K562 (cell line): Measurements from ENCODE around the gene CACNG8. TPM values are rescaled to one million over a fixed set of nuclear protein-coding genes. Genes with fewer than 3 reads are reported as not detected.

Experiments used
- CHAMP1 ChIP-seq: fragments of 450-650 bp; IDR thresholded peaks from 2 replicates; pipeline ENCODE4 v1.6.1; 2016; ENCODE audit warnings: mild to moderate bottlenecking
- EHMT2 ChIP-seq: fragments of 450-650 bp; IDR thresholded peaks from 2 replicates; pipeline ENCODE4 v1.6.1; 2018; ENCODE audit warnings: antibody characterized with exemption
- MXD1 ChIP-seq: fragments of 250-450 bp; sonication (Bioruptor Pico); IDR thresholded peaks from 2 replicates; pipeline ENCODE4 v1.8.0; 2021; ENCODE audit warnings: borderline replicate concordance, mild to moderate bottlenecking, moderate library complexity; ENCODE audit not compliant: poor library complexity, severe bottlenecking
- SMARCA5 ChIP-seq: fragments of 450-650 bp; IDR thresholded peaks from 2 replicates; pipeline ENCODE4 v1.6.1; 2016
- polyA plus RNA-seq, 8 experiments: library from polyadenylated mRNA; depleted of rRNA in 4 of 8; stranded (reverse) in 5 of 8; unstranded in 3 of 8; fragments of >200 nt; fragmentation: Nextera tagmentation in 2 of 8; fragmentation: Illumina TruSeq in 1 of 8; extraction: Ambion mirVana in 2 of 8; extraction: Trizol in 1 of 8; gene quantifications; 2 replicates each; pipeline versions ENCODE4 v1.2.1 to v1.2.3, GENCODE V29; 2011 to 2014; ENCODE audit warnings: inconsistent platforms in 1 of 8, missing spikeins in 1 of 8
- total RNA-seq, 7 experiments: library from RNA; depleted of rRNA in 6 of 7; stranded (reverse); fragments of >200 nt in 6 of 7; fragmentation: Illumina TruSeq in 2 of 7; extraction: Trizol in 2 of 7; gene quantifications; 2 replicates each; pipeline versions ENCODE4 v1.2.1 to v1.2.3, GENCODE V29; 2011 to 2021; ENCODE audit warnings: low replicate concordance in 1 of 7
- TF ChIP-seq, protein P1 (sequence below): fragments of 450-650 bp; conservative IDR thresholded peaks from 2 replicates; pipeline ENCODE4 v1.6.1; 2016; ENCODE audit warnings: missing genetic modification characterization, low read depth, mild to moderate bottlenecking, control low read depth, missing compliant biosample characterization
- TF ChIP-seq, protein P2 (sequence below), 2 experiments: fragments of 450-650 bp; formaldehyde crosslinking in 1 of 2; IDR thresholded peaks; 2 replicates each; pipeline versions ENCODE4 v1.4.0 to v1.6.1; 2014 to 2020; ENCODE audit warnings: mild to moderate bottlenecking in 2 of 2, borderline replicate concordance in 1 of 2, low read depth in 1 of 2

CACNG8 gene
- total and polyA plus RNA-seq, 9 of the 15 experiments (the other 6 are each of a cell fraction or from before 2014, with no cell fraction given), result 0.02 to 0.05 TPM; not detected in 7

- TF ChIP-seq, protein P1, sequence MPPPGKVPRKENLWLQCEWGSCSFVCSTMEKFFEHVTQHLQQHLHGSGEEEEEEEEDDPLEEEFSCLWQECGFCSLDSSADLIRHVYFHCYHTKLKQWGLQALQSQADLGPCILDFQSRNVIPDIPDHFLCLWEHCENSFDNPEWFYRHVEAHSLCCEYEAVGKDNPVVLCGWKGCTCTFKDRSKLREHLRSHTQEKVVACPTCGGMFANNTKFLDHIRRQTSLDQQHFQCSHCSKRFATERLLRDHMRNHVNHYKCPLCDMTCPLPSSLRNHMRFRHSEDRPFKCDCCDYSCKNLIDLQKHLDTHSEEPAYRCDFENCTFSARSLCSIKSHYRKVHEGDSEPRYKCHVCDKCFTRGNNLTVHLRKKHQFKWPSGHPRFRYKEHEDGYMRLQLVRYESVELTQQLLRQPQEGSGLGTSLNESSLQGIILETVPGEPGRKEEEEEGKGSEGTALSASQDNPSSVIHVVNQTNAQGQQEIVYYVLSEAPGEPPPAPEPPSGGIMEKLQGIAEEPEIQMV (tag), result no peak
- no peak for TF ChIP-seq SMARCA5
- peak; percentile 46; the same call in 1 of the 2 replicates for TF ChIP-seq CHAMP1
- TF ChIP-seq MXD1 (CRISPR knock-in tag), result no peak
- peak; percentile 99 for TF ChIP-seq EHMT2
- TF ChIP-seq, protein P2, sequence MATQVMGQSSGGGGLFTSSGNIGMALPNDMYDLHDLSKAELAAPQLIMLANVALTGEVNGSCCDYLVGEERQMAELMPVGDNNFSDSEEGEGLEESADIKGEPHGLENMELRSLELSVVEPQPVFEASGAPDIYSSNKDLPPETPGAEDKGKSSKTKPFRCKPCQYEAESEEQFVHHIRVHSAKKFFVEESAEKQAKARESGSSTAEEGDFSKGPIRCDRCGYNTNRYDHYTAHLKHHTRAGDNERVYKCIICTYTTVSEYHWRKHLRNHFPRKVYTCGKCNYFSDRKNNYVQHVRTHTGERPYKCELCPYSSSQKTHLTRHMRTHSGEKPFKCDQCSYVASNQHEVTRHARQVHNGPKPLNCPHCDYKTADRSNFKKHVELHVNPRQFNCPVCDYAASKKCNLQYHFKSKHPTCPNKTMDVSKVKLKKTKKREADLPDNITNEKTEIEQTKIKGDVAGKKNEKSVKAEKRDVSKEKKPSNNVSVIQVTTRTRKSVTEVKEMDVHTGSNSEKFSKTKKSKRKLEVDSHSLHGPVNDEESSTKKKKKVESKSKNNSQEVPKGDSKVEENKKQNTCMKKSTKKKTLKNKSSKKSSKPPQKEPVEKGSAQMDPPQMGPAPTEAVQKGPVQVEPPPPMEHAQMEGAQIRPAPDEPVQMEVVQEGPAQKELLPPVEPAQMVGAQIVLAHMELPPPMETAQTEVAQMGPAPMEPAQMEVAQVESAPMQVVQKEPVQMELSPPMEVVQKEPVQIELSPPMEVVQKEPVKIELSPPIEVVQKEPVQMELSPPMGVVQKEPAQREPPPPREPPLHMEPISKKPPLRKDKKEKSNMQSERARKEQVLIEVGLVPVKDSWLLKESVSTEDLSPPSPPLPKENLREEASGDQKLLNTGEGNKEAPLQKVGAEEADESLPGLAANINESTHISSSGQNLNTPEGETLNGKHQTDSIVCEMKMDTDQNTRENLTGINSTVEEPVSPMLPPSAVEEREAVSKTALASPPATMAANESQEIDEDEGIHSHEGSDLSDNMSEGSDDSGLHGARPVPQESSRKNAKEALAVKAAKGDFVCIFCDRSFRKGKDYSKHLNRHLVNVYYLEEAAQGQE (IDR thresholded peaks at IDR 0.05; ENCODE audit: borderline replicate concordance), result peak; percentile 99
- TF ChIP-seq, protein P2 (CRISPR knock-in tag; IDR thresholded peaks at IDR 0.05; ENCODE audit: low read depth), result peak; percentile 93
Measured at GRCh38 chr19:53927739-53928138, 35.0 kb upstream of the CACNG8 start (continued).
